NCI-H2107 treated with DMSO at 0.1 percent for 48 hours (cell line): ENCODE measurements around the gene FLRT1.
A peak's percentile ranks its signal among the peaks of the same experiment; 100 is the strongest.

Experiments
- DNase-seq: peaks from one replicate; lab custom pipeline; 2025; ENCODE audit not compliant: unreplicated experiment; lab: John Stamatoyannopoulos, UW

FLRT1 gene, protein sequence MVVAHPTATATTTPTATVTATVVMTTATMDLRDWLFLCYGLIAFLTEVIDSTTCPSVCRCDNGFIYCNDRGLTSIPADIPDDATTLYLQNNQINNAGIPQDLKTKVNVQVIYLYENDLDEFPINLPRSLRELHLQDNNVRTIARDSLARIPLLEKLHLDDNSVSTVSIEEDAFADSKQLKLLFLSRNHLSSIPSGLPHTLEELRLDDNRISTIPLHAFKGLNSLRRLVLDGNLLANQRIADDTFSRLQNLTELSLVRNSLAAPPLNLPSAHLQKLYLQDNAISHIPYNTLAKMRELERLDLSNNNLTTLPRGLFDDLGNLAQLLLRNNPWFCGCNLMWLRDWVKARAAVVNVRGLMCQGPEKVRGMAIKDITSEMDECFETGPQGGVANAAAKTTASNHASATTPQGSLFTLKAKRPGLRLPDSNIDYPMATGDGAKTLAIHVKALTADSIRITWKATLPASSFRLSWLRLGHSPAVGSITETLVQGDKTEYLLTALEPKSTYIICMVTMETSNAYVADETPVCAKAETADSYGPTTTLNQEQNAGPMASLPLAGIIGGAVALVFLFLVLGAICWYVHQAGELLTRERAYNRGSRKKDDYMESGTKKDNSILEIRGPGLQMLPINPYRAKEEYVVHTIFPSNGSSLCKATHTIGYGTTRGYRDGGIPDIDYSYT

DNA sequence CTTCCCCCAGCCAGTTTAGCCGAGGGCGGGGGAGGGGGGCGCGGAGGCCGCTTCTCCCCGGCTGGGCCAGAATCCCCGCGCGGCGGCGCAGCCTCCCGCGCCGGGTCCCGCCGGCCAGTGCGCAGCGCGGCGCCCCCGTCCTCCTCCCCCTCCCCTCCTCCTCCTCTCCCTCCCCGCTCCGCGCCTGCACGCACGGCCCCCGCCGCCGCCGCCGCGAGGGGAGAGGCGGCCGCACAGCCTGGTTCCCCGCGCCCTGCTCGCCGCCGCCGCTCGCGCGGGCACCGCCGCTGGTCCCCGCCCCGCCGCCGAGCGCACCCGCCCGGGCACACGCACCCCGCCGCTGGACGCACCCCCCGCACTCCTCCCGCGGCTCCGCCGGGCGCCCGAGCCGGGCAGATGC is at the start of gene FLRT1:
Gene FLRT1, plus strand, starts transcription at position 356 of the 400 bp plus-strand sequence. CDS start 80,337 bp downstream, outside the sequence.
- no peak for DNase-seq

GRCh38 chr11:63986156-63986931 is 49.4 kb upstream of the FLRT1 start, which contains the start of gene OTUB1:
Gene OTUB1, plus strand, starts transcription at chr11:63986438. Its CDS starts 19 bp downstream, at chr11:63986457.
- DNase-seq = peak; percentile 86

GRCh38 chr11:63986932-63987513 is 48.7 kb upstream of the FLRT1 start:
- no peak for DNase-seq

GRCh38 chr11:63991558-63991957 is 44.2 kb upstream of the FLRT1 start:
- no peak for DNase-seq

DNA sequence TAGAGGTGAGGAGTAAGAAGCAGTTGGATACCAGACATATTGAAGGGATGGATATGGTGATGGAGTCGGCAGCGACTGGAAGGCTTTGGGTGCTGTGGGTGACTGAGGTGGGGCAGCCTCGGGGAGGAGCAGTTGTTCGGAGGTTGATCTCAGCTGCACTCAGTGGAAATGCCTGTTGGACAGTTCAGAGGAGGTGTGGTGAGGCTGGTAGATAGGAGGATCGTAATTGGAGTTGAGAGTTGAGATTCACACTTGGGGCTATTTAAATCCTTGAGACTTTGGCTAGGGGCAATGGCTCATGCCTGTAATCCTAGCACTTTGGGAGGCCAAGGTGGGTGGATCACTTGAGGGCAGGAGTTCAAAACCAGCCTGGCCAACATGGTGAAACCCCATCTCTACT is 42.6 kb upstream of the FLRT1 start:
- DNase-seq = no peak

- DNase-seq = no peak
Observed at GRCh38 chr11:63993993-63994392, 41.7 kb upstream of the FLRT1 start.

GRCh38 chr11:63996512-63996911 is 39.2 kb upstream of the FLRT1 start:
- no peak for DNase-seq

DNA sequence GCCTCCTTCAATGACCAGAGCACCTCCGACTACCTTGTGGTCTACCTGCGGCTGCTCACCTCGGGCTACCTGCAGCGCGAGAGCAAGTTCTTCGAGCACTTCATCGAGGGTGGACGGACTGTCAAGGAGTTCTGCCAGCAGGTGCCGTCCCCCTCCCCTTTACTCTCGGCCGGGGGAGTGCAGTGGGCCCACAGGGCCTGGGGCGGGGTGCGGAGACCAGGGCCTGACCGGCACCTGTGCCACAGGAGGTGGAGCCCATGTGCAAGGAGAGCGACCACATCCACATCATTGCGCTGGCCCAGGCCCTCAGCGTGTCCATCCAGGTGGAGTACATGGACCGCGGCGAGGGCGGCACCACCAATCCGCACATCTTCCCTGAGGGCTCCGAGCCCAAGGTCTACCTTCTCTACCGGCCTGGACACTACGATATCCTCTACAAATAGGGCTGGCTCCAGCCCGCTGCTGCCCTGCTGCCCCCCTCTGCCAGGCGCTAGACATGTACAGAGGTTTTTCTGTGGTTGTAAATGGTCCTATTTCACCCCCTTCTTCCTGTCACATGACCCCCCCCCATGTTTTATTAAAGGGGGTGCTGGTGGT is 38.5 kb upstream of the FLRT1 start:
- DNase-seq = no peak

GRCh38 chr11:63997801-63998337 is 37.9 kb upstream of the FLRT1 start:
- no peak for DNase-seq

DNA sequence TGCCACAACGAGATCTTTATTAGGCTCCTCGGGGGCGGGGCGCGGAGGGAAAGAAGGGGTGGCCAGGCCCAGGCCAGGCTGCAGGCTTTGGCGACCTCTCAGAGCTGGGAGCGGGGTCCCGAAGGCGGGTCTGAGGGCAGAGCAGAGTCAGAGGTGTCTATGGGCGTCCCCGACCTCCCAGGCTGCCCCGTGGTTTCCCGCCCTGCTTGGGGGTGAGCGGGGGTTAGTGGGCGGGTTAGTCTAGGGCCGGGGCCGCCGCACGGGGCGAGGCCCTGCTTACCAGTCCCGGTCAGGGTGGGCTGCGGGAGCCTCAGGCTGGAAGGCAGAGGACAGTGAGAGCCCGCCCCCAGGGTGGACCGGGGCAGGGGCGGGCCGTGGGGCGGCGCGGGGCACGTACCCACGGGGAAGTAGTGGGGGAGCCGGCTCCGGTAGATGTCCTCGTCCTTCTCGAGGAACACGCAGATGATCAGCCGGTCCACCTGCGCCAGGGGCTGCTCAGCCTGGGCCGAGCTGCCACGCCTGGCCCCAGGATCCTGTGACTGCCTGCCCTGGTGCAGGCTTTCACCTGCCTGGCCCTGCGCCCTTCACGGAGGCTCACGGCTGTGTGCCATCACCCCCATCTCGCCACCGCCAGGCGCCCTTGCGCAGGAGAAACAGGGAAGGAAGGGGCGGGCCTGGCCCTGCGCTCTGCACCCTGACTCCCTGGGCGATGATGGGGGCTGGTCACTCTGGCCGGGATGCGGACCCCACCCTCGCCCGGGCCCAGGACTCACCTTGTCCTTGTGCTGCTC is 37.0 kb upstream of the FLRT1 start:
- no peak for DNase-seq

DNA sequence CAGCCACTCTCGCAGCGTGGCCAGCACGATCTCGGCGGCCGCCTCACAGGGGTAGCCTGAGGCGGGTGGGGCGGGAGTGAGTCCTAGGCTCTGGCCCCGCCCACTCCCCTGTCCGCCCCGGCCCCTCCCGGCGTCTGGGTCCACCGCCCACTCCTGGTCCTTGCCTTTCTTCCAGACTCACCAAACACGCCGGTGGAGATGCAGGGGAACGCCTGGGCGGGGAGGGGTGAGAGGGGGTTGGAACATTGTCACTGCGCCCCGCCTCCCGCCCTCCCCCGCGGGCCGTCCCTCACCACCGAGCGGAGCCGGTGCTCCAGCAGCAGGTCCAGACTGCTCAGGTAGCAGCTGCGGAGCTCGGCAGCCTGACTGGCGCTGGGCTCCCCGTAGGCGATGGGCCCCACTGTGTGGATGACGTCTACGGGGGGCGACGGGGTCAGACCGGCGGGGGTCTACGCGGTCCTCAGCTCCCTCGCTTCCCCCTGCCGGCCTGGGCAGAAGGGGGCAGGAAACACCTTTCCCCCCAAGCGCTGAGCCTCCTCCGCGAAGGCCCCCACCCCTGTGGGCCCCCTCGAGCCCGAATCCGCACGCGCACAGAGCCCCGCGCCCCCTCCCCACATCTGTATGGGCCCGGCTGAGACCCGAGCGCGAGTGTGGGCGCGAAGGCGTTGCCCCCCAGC is 36.2 kb upstream of the FLRT1 start:
- no peak for DNase-seq

DNA sequence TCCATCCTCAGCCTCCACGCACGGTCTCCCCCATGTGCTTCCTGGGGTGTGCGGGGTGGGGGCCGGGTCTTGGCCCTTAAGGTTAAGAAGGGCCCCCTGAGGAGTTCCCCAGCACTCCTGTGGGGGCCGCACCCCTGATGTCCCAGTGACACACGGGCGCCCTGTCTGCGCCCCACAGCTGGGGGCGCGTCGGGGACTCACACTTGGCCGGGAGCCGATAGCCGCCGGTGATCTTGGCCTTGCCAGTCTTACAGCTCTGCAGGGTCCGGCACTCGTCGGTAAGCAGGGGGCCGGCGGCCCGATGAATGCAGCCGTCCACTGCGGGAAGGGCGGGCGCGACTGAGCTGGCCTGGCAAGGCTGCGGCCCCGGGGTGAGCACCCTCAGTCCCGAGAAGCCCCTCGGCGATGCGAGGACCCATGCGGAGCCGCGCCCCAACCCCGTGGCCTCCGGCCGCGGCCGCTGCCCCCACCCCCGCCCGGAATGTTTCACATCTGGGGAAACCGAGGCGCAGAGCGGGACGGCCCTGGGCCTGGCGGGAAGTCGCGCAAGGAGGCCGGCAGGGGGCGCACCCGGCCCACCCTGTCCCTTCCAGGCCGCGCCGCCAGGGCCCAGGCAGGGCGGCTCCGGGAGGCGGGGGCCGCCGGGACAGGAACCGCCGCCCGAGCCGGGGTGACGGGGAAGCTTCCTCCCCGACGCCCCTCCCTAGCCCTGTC is 35.5 kb upstream of the FLRT1 start:
- DNase-seq = no peak

GRCh38 chr11:64000740-64001483 is 34.8 kb upstream of the FLRT1 start:
- no peak for DNase-seq

DNA sequence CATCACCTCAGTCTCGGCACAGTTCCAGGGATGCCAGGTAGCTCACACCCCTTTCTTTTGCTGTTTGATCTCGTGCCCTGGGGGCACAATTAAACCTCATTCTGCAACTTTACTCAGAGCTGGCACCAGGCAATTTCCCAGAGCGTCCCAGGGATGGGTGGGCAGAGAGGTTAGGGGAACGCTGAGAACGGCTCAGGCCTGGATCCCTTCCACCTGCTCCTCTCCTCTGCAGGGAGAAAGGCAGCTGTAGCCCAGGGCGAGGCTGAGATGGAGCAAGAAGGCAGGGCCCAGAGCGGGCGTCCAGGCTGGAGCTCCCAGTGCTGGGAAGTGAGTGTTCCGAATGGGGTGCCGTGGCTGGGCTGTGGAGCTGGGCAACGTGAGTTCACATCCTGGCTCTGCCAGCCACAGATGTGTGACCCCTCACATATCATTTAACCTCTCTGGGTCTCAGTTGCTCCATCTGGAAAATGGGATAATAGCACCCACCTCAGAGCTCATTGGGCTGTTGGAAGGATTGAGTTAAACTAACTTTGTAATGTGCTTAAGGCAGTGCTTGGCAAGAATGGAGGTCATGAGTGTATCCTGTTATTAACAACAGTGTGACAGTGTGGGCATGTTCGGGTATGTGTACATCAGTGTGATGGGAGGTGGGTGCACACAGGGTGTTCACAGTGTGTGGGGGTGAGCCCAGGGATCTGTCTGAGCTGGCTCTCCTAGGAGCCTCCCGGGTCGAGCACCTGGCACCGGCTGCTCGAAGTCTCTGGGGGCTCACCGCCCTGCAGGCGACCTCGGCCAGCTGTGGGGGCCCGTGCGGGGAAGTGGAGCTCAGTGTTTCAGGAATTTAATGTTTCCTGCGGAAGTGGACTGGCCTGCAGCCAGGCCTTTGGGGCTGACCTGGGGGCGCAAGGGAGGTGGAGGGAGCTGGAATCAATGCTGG is 34.0 kb upstream of the FLRT1 start:
- no peak for DNase-seq

GRCh38 chr11:64003807-64004589 is 31.7 kb upstream of the FLRT1 start:
- no peak for DNase-seq

DNA sequence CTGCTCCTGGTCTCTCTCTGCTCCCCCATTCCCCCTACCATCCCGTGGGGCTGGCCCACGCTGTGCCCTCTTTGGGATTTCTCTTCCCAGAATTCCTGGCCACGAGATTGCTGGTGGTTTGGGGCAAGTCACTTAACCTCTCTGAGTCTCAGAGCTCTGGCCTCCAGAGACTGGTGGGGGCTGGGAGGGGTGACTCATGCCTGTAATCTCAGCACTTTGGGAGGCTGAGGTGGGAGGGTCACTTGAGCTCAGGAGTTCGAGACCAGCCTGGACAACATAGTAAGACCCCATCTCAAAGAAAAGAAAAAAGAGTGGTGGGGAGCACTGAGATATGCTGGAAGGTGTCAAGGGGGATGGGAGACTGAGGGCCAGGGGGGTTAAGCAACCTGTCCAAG is 31.1 kb upstream of the FLRT1 start:
- no peak for DNase-seq
